DND-41 (cell line): ENCODE results near the gene IQCE.

Experiments
- CTCF ChIP-seq: IDR thresholded peaks from 2 replicates; pipeline ENCODE4 v1.5.1; 2012; ENCODE audit warnings: borderline replicate concordance, low read length, moderate library complexity, mild to moderate bottlenecking; ENCODE audit not compliant: poor library complexity, severe bottlenecking; ENCODE audit errors: extremely low read depth
- EZH2 ChIP-seq: IDR thresholded peaks from 3 replicates; pipeline ENCODE4 v1.6.1; 2012; ENCODE audit warnings: borderline replicate concordance, low read depth, mild to moderate bottlenecking, moderate library complexity, low read length, inconsistent platforms; ENCODE audit not compliant: severe bottlenecking

GRCh38 chr7:2520131-2520760 lies 38.5 kb upstream of the IQCE start:
- TF ChIP-seq CTCF (no peak), EZH2 (no peak)
